ENCODE results near the gene POLR3G. TPM values are rescaled to one million over a fixed set of nuclear protein-coding genes. Genes with fewer than 3 reads are reported as not detected.

The POLR3G gene
- total RNA-seq, 4 donors from 2014 or later, result 1.1 to 9.3 (median 6.4) TPM

GRCh38 chr5:90549223-90549622 lies 74.6 kb downstream of the POLR3G start:
- Histone ChIP-seq H3K27me3 (peaks cover 0 to 47% (median 0%) of the 10 kb centered on the region in 4 donors), H3K27ac (no peak overlapping the region), H3K4me1 (no peaks in the 10 kb centered on the region), H3K4me3 (no peak overlapping the region), H3K36me3 (no peaks in the 10 kb centered on the region), H3K9me3 (no peaks in the 10 kb centered on the region)
- DNase-seq, result no peak
- intact Hi-C loops (cut with DNase I), result no loop called here
- TF ChIP-seq CTCF (IDR thresholded peaks at IDR 0.05) (no peak), POLR2A (IDR thresholded peaks at IDR 0.05) (no peak)

- Histone ChIP-seq H3K4me3 (no peak overlapping the region), H3K36me3 (no peaks in the 10 kb centered on the region), H3K9me3 (no peaks in the 10 kb centered on the region), H3K4me1 (no peaks in the 10 kb centered on the region), H3K27ac (no peak overlapping the region), H3K27me3 (peaks cover 0 to 52% (median 0%) of the 10 kb centered on the region in 4 donors)
- DNase-seq, result no peak
- 54 to 78% methylated on average over 2 of the region's 2 CpGs for WGBS, 2 donors
- intact Hi-C loops (cut with DNase I), result no loop called here
- TF ChIP-seq CTCF (IDR thresholded peaks at IDR 0.05), result no peak
- no peak for TF ChIP-seq POLR2A (IDR thresholded peaks at IDR 0.05)
These were observed 75.1 kb downstream of the POLR3G start for GRCh38 chr5:90549729-90550275.

GRCh38 chr5:90550963-90551362 lies 76.3 kb downstream of the POLR3G start:
- no peak for TF ChIP-seq POLR2A (IDR thresholded peaks at IDR 0.05)
- TF ChIP-seq CTCF (IDR thresholded peaks at IDR 0.05), result no peak
- WGBS, 2 donors, result 53 to 56% methylated on average over 3 of the region's 3 CpGs
- DNase-seq, result no peak
- H3K4me1 ChIP-seq, result no peaks in the 10 kb centered on the region
- H3K27ac ChIP-seq, result no peak overlapping the region
- no peaks in the 10 kb centered on the region for H3K9me3 ChIP-seq
- intact Hi-C loops (cut with DNase I), result no loop called here
- H3K4me3 ChIP-seq, result no peak overlapping the region
- H3K36me3 ChIP-seq, result no peaks in the 10 kb centered on the region
- H3K27me3 ChIP-seq, result peaks cover 0 to 64% (median 0%) of the 10 kb centered on the region in 4 donors

- TF ChIP-seq POLR2A (IDR thresholded peaks at IDR 0.05) (no peak), CTCF (IDR thresholded peaks at IDR 0.05) (no peak)
- WGBS, 2 donors, result 73 to 83% methylated on average over 5 of the region's 5 CpGs
- Histone ChIP-seq H3K27me3 (peaks cover 0 to 68% (median 0%) of the 10 kb centered on the region in 4 donors), H3K27ac (no peak overlapping the region), H3K4me3 (no peak overlapping the region), H3K9me3 (no peaks in the 10 kb centered on the region), H3K36me3 (no peaks in the 10 kb centered on the region), H3K4me1 (no peaks in the 10 kb centered on the region)
- DNase-seq, result no peak
- intact Hi-C loops (cut with DNase I), result no loop called here
These were observed 76.7 kb downstream of the POLR3G start for GRCh38 chr5:90551376-90551775.

GRCh38 chr5:90553711-90554110 lies 79.0 kb downstream of the POLR3G start:
- no peak overlapping the region for H3K4me3 ChIP-seq
- H3K36me3 ChIP-seq, result no peaks in the 10 kb centered on the region
- peaks cover 0 to 78% (median 2%) of the 10 kb centered on the region in 4 donors for H3K27me3 ChIP-seq
- H3K4me1 ChIP-seq, result peaks cover 4 to 10% (median 7%) of the 10 kb centered on the region in 3 donors
- H3K9me3 ChIP-seq, result no peaks in the 10 kb centered on the region
- intact Hi-C loops (cut with DNase I), result no loop called here
- TF ChIP-seq POLR2A (IDR thresholded peaks at IDR 0.05) (no peak), CTCF (IDR thresholded peaks at IDR 0.05) (no peak)
- DNase-seq, result no peak
- no peak overlapping the region for H3K27ac ChIP-seq

All from esophagus squamous epithelium (tissue), 5 donors.